HFFc6 (cell line): ENCODE measurements around the gene RPS6KA2. TPM values are rescaled to one million over a fixed set of nuclear protein-coding genes. Genes with fewer than 3 reads are reported as not detected.

ENCODE experiments used
- DNase-seq: peaks from one replicate; pipeline ENCODE4 v3.0.0-alpha.2; 2018
- H3K27ac Mint-ChIP-seq: 2 replicates; pipeline ENCODE4 v1.8.0; 2020; ENCODE audit warnings: mild to moderate bottlenecking, mixed read lengths
- H3K27me3 Mint-ChIP-seq: 2 replicates; pipeline ENCODE4 v1.8.0; 2021; ENCODE audit warnings: mild to moderate bottlenecking, moderate library complexity, mixed read lengths; ENCODE audit not compliant: insufficient read depth
- H3K36me3 Mint-ChIP-seq: 2 replicates; pipeline ENCODE4 v1.8.0; 2021; ENCODE audit warnings: low read depth, mixed read lengths
- H3K4me1 Mint-ChIP-seq: 2 replicates; pipeline ENCODE4 v1.8.0; 2020; ENCODE audit warnings: low read depth, mixed read lengths
- H3K4me3 Mint-ChIP-seq: 2 replicates; pipeline ENCODE4 v1.8.0; 2020; ENCODE audit warnings: mild to moderate bottlenecking, moderate library complexity, mixed read lengths
- H3K9me3 Mint-ChIP-seq: 2 replicates; pipeline ENCODE4 v1.8.0; 2020; ENCODE audit warnings: mild to moderate bottlenecking, mixed read lengths
- CTCF ChIP-seq: fragments of 200-600 bp; sonication (generic); IDR thresholded peaks from 2 replicates; pipeline ENCODE4 v1.5.0; 2021; ENCODE audit warnings: antibody characterized with exemption, mild to moderate bottlenecking
- total RNA-seq, 6 experiments: library from RNA; stranded (reverse); fragmentation: NEBNext Ultra II Directional; extraction: Animal tissue kit (Norgen Biotek cat#: 25700); gene quantifications; 2 replicates in 1 of 6; 3 replicates in 5 of 6; pipeline ENCODE4 v1.2.3, GENCODE V29; 2021

RPS6KA2 gene
- total RNA-seq, 6 experiments from 2014 or later: 10.1 to 13.9 (median 11.9) TPM

GRCh38 chr6:166498228-166498627 is 128.8 kb downstream of the RPS6KA2 start:
- DNase-seq: no peak
- no peaks in the 10 kb centered on the region for H3K27me3 Mint-ChIP-seq
- H3K4me3 Mint-ChIP-seq: no peak overlapping the region
- H3K9me3 Mint-ChIP-seq: no peaks in the 10 kb centered on the region; the same call in 1 of the 2 replicates
- H3K36me3 Mint-ChIP-seq: peaks cover 5% of the 10 kb centered on the region; the same call in 1 of the 2 replicates
- H3K27ac Mint-ChIP-seq: no peak overlapping the region
- TF ChIP-seq CTCF: no peak
- H3K4me1 Mint-ChIP-seq: no peaks in the 10 kb centered on the region

DNA sequence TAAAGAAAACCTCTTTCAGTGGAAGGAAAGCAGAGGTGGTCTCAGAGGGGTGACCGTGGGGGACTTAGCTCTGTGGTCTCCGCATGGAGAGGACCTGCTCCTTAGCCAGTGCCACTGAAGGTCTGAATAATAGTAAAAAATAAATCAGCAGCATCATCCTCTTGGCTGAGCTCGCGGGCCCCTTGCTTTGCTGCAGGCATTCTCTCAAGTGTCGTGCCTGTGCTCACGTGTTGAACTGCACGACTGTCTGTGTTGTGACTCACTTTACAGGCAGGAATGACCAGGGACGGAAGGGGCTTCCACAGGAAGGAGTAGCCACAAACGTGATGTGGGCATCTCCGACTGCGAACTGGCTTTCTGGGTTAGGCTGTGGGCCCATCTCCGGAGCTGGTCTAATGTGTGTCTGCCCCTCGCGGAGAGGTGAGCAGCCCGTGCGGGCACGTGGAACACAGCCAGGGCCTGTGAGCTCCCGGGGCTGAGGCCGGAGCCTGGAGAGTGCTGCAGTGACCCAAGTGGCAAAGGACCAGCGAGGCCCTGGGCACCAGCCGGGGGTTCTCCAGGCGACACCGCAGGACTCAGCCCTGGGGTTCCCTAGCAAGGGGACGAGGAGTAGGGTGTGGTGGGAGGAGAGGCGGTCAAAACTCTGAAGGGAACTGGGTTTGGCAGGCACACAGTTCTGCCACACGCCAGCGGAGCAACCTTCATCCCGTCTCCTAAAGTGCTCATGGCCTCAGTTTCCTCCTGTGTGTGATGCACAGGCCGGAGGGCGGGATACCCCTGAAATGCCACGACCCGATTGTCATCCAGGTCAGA is 129.8 kb downstream of the RPS6KA2 start:
- H3K36me3 Mint-ChIP-seq: peaks cover 5% of the 10 kb centered on the region; the same call in 1 of the 2 replicates
- no peak overlapping the region for H3K27ac Mint-ChIP-seq
- no peaks in the 10 kb centered on the region for H3K27me3 Mint-ChIP-seq
- no peaks in the 10 kb centered on the region; the same call in 1 of the 2 replicates for H3K9me3 Mint-ChIP-seq
- no peak for TF ChIP-seq CTCF
- no peak for DNase-seq
- H3K4me1 Mint-ChIP-seq: no peaks in the 10 kb centered on the region
- no peak overlapping the region for H3K4me3 Mint-ChIP-seq

DNA sequence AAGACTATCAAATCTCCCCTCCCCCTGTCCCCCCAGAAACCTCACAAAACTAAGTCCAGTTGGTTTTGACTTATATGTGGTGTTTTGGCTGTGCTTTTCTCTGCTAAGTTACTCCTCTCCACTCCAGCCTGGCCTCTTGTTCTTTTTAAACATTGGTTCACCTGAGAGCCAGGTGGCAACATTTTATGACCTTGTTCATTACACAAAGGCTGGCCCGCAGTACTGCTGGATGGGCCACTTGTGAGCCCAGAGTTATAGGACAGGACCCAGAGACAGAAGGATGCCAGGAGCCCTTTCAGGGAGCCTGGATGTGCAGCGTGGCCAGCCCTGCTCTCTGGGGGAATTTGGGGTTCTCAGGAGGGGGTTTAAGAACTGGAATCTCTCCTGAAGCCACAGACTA is 130.6 kb downstream of the RPS6KA2 start:
- Mint-ChIP-seq H3K9me3 (no peaks in the 10 kb centered on the region; the same call in 1 of the 2 replicates), H3K4me1 (no peaks in the 10 kb centered on the region), H3K27ac (no peak overlapping the region), H3K4me3 (no peak overlapping the region), H3K36me3 (peaks cover 5% of the 10 kb centered on the region; the same call in 1 of the 2 replicates), H3K27me3 (no peaks in the 10 kb centered on the region)
- no peak for DNase-seq
- no peak for TF ChIP-seq CTCF

GRCh38 chr6:166495487-166496314 is 131.3 kb downstream of the RPS6KA2 start:
- Mint-ChIP-seq H3K27ac (no peak overlapping the region), H3K36me3 (peaks cover 5% of the 10 kb centered on the region; the same call in 1 of the 2 replicates), H3K4me3 (no peak overlapping the region), H3K27me3 (no peaks in the 10 kb centered on the region), H3K4me1 (no peaks in the 10 kb centered on the region), H3K9me3 (no peaks in the 10 kb centered on the region; the same call in 1 of the 2 replicates)
- TF ChIP-seq CTCF: no peak
- DNase-seq: no peak

DNA sequence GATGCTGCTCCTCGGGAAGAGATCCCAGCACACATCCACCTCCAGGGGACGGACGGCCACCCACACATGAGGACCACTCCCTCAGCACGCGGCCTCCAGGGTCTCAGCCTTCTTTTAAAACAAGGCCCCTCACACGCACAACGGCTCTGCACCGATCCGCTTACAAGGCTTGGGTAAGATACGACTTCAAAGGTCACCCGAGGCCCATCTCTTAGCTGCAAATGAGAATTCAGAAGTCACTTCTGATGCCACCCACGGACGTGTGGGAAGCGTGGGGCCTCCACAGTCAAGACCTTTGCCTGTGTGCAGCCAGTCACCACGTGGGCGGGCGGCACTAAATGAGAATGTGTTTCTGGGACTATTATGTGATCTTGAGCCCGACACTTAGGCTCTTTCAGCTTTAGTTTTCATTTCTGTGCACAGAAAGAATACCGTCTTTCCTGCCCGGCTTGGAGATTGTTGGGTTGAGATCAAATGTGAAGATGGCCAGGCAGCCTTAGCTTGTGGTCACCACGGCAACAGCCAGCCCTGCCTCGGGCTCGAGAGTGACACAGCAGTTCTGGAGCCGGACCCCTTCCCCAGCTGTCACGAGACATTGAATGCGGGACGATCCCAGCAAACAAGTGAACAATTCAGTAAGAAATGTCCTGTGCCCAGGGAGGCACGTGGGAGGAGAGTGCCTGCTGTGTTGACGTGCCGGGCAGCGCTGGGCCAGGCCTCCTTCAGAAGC is 132.1 kb downstream of the RPS6KA2 start:
- Mint-ChIP-seq H3K27ac (no peak overlapping the region), H3K4me3 (no peak overlapping the region), H3K4me1 (no peaks in the 10 kb centered on the region), H3K27me3 (no peaks in the 10 kb centered on the region), H3K9me3 (no peaks in the 10 kb centered on the region; the same call in 1 of the 2 replicates), H3K36me3 (peaks cover 5% of the 10 kb centered on the region; the same call in 1 of the 2 replicates)
- no peak for TF ChIP-seq CTCF
- DNase-seq: no peak
